ENCODE measurements around the gene FHOD3. TPM values are rescaled to one million over a fixed set of nuclear protein-coding genes. Genes with fewer than 3 reads are reported as not detected.

FHOD3 gene
- total and polyA plus RNA-seq, 2 of the 8 experiments (the other 6 are each of a cell fraction or from before 2014, with no cell fraction given) = 9.7 to 10.5 TPM

- no peak for TF ChIP-seq ATF2 (IDR thresholded peaks at IDR 0.05; ENCODE audit: low read length)
- no peak for TF ChIP-seq EP300 (IDR thresholded peaks at IDR 0.05; ENCODE audit: borderline replicate concordance in 1 of 2, low read depth in 2 of 2, low read length in 2 of 2)
- TF ChIP-seq JUN (IDR thresholded peaks at IDR 0.05; ENCODE audit: low read depth, low read length) = no peak
Observed at GRCh38 chr18:36769611-36770314, 472.2 kb downstream of the FHOD3 start (continued).
